Activated B cell treated with CpG ODN at 0.5 μM for 24 hours (primary cell): Measurements from ENCODE around the gene FGF21. TPM values are rescaled to one million over a fixed set of nuclear protein-coding genes. Genes with fewer than 3 reads are reported as not detected.

Source experiments
- ATAC-seq: fragments of 200-7000 bp; cut with Tn5 transposase; one replicate; pipeline ENCODE4 v1.10.0; 2021; ENCODE audit warnings: low read depth, mild to moderate bottlenecking, moderate library complexity
- CTCF ChIA-PET: fragments of 350-600 bp; sonication (Branson Sonifier 250); formaldehyde crosslinking; loops from one replicate; lab custom pipeline; 2021; ENCODE audit warnings: antibody characterized with exemption; lab: Charles Lee
- POLR2A ChIA-PET: fragments of 350-600 bp; sonication (Branson Sonifier 250); formaldehyde crosslinking; loops from one replicate; lab custom pipeline; 2021; ENCODE audit warnings: antibody characterized with exemption; lab: Charles Lee
- DNase-seq: peaks from one replicate; pipeline ENCODE4 v3.0.0; 2022
- H3K27ac Mint-ChIP-seq: one replicate; pipeline ENCODE4 v1.8.0; 2020; ENCODE audit warnings: mixed read lengths
- H3K27me3 Mint-ChIP-seq: one replicate; pipeline ENCODE4 v1.8.0; 2021; ENCODE audit warnings: mixed read lengths
- H3K36me3 Mint-ChIP-seq: one replicate; pipeline ENCODE4 v1.8.0; 2021; ENCODE audit warnings: low read depth, mixed read lengths
- H3K4me1 Mint-ChIP-seq: one replicate; pipeline ENCODE4 v1.8.0; 2021; ENCODE audit warnings: mixed read lengths
- H3K4me3 Mint-ChIP-seq: one replicate; pipeline ENCODE4 v1.8.0; 2020; ENCODE audit warnings: mild to moderate bottlenecking, mixed read lengths
- H3K9me3 Mint-ChIP-seq: one replicate; pipeline ENCODE4 v1.8.0; 2020; ENCODE audit warnings: mixed read lengths
- CTCF ChIP-seq: fragments of 200-600 bp; IDR thresholded peaks from one replicate; pipeline ENCODE4 v1.8.0; 2022; ENCODE audit warnings: antibody characterized with exemption, mild to moderate bottlenecking
- intact Hi-C: fragments of 100-400 bp; cut with micrococcal nuclease; formaldehyde crosslinking; loops from one replicate; pipeline ENCODE4 v1.15.1; 2024
- total RNA-seq: library from RNA; stranded (reverse); gene quantifications from 2 replicates; pipeline ENCODE4 v1.2.3, GENCODE V29; 2022

The FGF21 gene
- total RNA-seq, 1 donor from 2014 or later = not detected

GRCh38 chr19:48770734-48771472, 15.6 kb downstream of the FGF21 start:
- no peak for ATAC-seq
- Mint-ChIP-seq H3K27ac (no peak overlapping the region), H3K36me3 (no peaks in the 10 kb centered on the region), H3K9me3 (no peaks in the 10 kb centered on the region), H3K4me1 (no peaks in the 10 kb centered on the region), H3K4me3 (no peak overlapping the region), H3K27me3 (peaks cover 23% of the 10 kb centered on the region)
- intact Hi-C loops = no loop called here
- ChIA-PET CTCF (no interaction called here), POLR2A (no interaction called here)
- TF ChIP-seq CTCF = no peak
- no peak for DNase-seq

DNA sequence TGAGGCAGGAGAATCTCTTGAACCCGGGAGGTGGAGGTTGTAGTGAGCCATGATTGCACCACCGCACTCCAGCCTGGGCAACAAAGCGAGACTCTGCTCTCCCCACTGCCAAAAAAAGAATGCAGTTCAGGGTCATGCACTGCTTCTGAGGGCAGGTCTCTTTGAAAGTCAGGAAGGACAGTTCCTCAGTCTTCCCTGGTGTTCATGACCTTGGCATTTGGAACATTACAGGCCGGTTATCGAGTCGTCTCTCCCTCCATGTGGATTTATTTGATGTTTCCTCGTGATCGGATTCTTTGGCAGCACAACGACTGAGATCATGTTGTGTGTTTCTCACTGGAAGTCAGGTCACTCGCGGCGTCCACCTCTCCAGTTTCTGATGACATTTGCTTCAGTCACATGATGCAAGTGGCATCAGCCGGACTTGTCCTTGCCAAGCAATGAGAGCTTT, 17.2 kb downstream of the FGF21 start:
- Mint-ChIP-seq H3K27ac (no peak overlapping the region), H3K4me1 (no peaks in the 10 kb centered on the region)
- CTCF ChIA-PET = no interaction called here

GRCh38 chr19:48777139-48777538, 21.8 kb downstream of the FGF21 start:
- Mint-ChIP-seq H3K27ac (no peak overlapping the region), H3K4me1 (peaks cover 18% of the 10 kb centered on the region), H3K27me3 (peaks cover 4% of the 10 kb centered on the region), H3K36me3 (no peaks in the 10 kb centered on the region), H3K9me3 (no peaks in the 10 kb centered on the region), H3K4me3 (no peak overlapping the region)
- TF ChIP-seq CTCF = no peak
- POLR2A ChIA-PET = interaction anchor here (0.7 kb wide), 2 partner anchors 64 to 134 kb away, joined by 4 to 6 read pairs; no protein-coding TSS in a partner anchor
- CTCF ChIA-PET = no interaction called here
- ATAC-seq (no peak), DNase-seq (no peak)
- intact Hi-C loops = no loop called here

More for the DNA sequence above, 17.2 kb downstream of the FGF21 start:
- H3K9me3 Mint-ChIP-seq = no peaks in the 10 kb centered on the region
- ATAC-seq = no peak
- DNase-seq = no peak
- no peaks in the 10 kb centered on the region for H3K36me3 Mint-ChIP-seq
- intact Hi-C loops = no loop called here
- no peak overlapping the region for H3K4me3 Mint-ChIP-seq
- POLR2A ChIA-PET = interaction anchor here (0.6 kb wide), 1 partner anchor 76 kb away, joined by 3 read pairs; no protein-coding TSS in a partner anchor
- H3K27me3 Mint-ChIP-seq = peaks cover 20% of the 10 kb centered on the region
- TF ChIP-seq CTCF = no peak

- intact Hi-C loops = no loop called here
- H3K27me3 Mint-ChIP-seq = peaks cover under 1% of the 10 kb centered on the region
- TF ChIP-seq CTCF = no peak
- ATAC-seq (no peak), DNase-seq (no peak)
- ChIA-PET CTCF (no interaction called here), POLR2A (no interaction called here)
- H3K9me3 Mint-ChIP-seq = no peaks in the 10 kb centered on the region
- H3K36me3 Mint-ChIP-seq = no peaks in the 10 kb centered on the region
- peaks cover 22% of the 10 kb centered on the region for H3K4me1 Mint-ChIP-seq
- H3K4me3 Mint-ChIP-seq = no peak overlapping the region
- H3K27ac Mint-ChIP-seq = no peak overlapping the region
Measured at GRCh38 chr19:48777720-48778119, 22.4 kb downstream of the FGF21 start.

DNA sequence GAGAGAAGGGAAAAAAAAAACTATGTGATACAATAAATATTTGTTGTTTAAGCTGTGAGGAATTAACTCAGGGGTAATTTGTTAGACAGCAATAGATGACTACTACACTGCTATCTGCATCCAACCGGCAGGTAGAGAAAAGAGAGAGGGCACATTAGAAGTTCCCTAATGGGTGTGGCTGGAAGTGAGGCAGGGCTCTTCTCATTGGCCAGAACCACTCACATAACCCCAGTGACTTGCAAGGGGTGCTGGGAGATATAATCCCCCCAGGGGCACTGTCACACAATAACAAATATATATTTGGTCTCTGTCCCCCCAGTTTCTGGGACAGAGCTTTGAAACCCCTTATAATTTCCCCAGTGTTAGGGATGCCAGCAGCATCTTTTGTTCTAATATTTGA, 24.3 kb downstream of the FGF21 start:
- intact Hi-C loops = loop anchor here (2.0 to 10.0 kb wide), 2 partner anchors 27 to 305 kb away; partner anchors contain the start of genes FUT1 and SNRNP70
- Mint-ChIP-seq H3K9me3 (no peaks in the 10 kb centered on the region), H3K4me1 (peaks cover 22% of the 10 kb centered on the region), H3K27me3 (no peaks in the 10 kb centered on the region), H3K36me3 (no peaks in the 10 kb centered on the region), H3K4me3 (no peak overlapping the region), H3K27ac (no peak overlapping the region)
- DNase-seq = no peak
- no peak for TF ChIP-seq CTCF
- no peak for ATAC-seq
- CTCF ChIA-PET = interaction anchor here (1.0 kb wide), 1 partner anchor 63 kb away, joined by 3 read pairs; no protein-coding TSS in a partner anchor
- POLR2A ChIA-PET = interaction anchor here (0.6 to 1.3 kb wide), 4 partner anchors 17 to 213 kb away, joined by 3 to 6 read pairs (median 4); partner anchors contain the start of genes GYS1 and PPP1R15A
